PFSK-1 (cell line): ENCODE measurements around the gene RPS13.

ENCODE experiments used
- FOXP2 ChIP-seq: optimal IDR thresholded peaks from 2 replicates; pipeline ENCODE3; 2011; ENCODE audit warnings: borderline replicate concordance, control low read depth, inconsistent platforms; ENCODE audit not compliant: insufficient read depth; ENCODE audit errors: extremely low read length, extremely low read depth
- POLR2AphosphoS5 ChIP-seq: IDR thresholded peaks from 2 replicates; pipeline ENCODE4 v1.6.1; 2012; ENCODE audit warnings: low read depth, mild to moderate bottlenecking, control low read depth, low read length, moderate library complexity
- REST ChIP-seq, 2 experiments: IDR thresholded peaks; 2 replicates each; pipeline versions ENCODE4 v1.6.1 to v1.8.0; 2011 to 2012; ENCODE audit warnings: low read depth in 2 of 2, low read length in 2 of 2, control low read depth in 1 of 2, inconsistent platforms in 1 of 2, mild to moderate bottlenecking in 1 of 2, moderate library complexity in 1 of 2; ENCODE audit not compliant: insufficient read depth in 1 of 2
- SIN3A ChIP-seq: IDR thresholded peaks from 2 replicates; pipeline ENCODE4 v1.6.1; 2012; ENCODE audit warnings: mild to moderate bottlenecking, low read length, moderate library complexity, borderline replicate concordance; ENCODE audit not compliant: insufficient read depth
- TAF1 ChIP-seq: IDR thresholded peaks from 2 replicates; pipeline ENCODE4 v1.6.1; 2012; ENCODE audit warnings: low read length, control low read depth, borderline replicate concordance; ENCODE audit not compliant: insufficient read depth

- no peak for TF ChIP-seq SIN3A
- no peak for TF ChIP-seq REST (IDR thresholded peaks at IDR 0.05; ENCODE audit: insufficient read depth in 1 of 2, low read depth in 2 of 2, low read length in 2 of 2)
- TF ChIP-seq FOXP2, result no peak
- TF ChIP-seq POLR2AphosphoS5, result no peak; the same call in 1 of the 2 replicates
- TF ChIP-seq TAF1, result no peak
Observed at GRCh38 chr11:17076517-17077239, 789 bp downstream of the RPS13 start.
